ENCODE measurements around the gene IQSEC1. TPM values are rescaled to one million over a fixed set of nuclear protein-coding genes. Genes with fewer than 3 reads are reported as not detected.

The IQSEC1 gene
- total RNA-seq, 3 donors from 2014 or later = 19.8 to 42.2 (median 21.9) TPM

DNA sequence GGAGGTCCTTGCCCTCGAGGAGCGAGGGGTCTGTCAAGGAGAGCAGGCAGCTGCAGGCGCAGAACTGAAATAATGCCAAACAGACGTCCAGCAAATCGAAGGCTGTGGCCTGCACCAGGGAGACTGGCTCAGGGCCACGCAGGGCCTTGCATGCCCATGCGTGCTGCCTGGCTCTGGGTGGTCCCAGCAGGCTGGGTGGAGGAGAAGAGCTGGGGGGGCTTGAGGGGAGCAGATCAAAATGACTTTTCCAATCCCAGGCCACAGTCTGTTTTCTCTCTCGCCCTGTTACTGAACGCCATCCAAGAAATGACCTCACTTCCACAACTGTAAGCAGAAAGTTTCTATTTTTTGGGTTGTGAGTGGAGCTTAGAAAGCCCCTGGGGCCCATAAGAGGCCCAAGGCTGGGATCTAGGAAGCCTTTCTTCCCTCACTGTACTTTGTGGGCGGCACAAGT lies 134.9 kb downstream of the IQSEC1 start:
- Histone ChIP-seq H3K36me3 (ENCODE audit: low read depth) (no peaks in the 10 kb centered on the region), H3K4me3 (no peak overlapping the region), H3K4me1 (ENCODE audit: low read depth) (no peaks in the 10 kb centered on the region), H3K9me3 (no peaks in the 10 kb centered on the region)
- DNase-seq (no peak), ATAC-seq (no peak)
- intact Hi-C loops (cut with DNase I, micrococcal nuclease) = no loop called here
- TF ChIP-seq, protein P1, sequence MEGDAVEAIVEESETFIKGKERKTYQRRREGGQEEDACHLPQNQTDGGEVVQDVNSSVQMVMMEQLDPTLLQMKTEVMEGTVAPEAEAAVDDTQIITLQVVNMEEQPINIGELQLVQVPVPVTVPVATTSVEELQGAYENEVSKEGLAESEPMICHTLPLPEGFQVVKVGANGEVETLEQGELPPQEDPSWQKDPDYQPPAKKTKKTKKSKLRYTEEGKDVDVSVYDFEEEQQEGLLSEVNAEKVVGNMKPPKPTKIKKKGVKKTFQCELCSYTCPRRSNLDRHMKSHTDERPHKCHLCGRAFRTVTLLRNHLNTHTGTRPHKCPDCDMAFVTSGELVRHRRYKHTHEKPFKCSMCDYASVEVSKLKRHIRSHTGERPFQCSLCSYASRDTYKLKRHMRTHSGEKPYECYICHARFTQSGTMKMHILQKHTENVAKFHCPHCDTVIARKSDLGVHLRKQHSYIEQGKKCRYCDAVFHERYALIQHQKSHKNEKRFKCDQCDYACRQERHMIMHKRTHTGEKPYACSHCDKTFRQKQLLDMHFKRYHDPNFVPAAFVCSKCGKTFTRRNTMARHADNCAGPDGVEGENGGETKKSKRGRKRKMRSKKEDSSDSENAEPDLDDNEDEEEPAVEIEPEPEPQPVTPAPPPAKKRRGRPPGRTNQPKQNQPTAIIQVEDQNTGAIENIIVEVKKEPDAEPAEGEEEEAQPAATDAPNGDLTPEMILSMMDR (IDR thresholded peaks at IDR 0.05) = no peak

DNA sequence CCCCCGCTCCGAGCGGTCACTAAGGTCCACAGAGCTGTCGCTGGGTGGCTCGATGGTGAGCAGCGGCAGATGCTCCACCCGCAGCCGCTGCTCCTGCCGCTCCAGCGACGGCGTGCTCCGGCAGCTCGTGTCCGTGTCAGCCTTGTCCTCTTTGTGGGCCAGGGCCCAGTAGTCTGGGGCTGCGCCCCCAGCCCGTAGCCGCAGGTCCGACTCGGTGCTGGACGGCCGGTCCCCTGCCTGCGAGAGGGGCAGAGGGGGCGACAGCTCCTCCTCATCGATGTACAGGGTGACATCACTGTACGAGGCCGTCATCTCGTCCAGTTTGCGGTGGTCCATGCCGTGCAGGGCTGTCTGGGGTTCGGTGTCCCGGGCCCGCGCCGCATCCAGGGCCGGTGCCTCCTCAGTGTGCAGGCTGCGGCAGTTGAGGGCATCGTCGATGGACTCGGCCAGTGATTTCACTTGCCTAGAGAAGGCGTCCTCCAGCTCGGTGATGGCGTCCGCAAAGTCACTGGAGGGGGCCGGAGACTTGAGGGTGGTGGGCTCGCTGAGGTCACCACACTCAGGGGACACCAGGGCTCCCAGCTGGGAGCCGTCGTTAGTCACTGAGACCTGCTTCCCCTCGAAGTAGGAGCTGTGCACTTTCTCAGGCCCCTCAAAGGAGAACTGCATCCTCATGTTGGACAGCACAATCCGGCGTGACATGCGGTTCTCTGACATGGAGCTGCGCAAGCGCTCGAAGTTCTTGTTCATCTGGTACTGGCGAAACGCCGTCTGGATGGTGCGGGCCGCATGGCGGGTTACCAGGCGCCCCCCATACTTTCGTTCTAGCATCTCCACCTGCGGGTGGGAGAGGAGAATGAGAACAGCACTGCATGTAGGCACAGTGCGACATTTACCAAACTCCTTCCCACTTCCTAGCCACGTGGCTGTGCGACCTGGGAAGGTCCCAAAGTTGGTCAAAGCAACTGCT lies 137.1 kb downstream of the IQSEC1 start:
- ATAC-seq (no peak), DNase-seq (no peak)
- H3K4me3 ChIP-seq = no peak overlapping the region
- H3K36me3 ChIP-seq (ENCODE audit: low read depth) = no peaks in the 10 kb centered on the region
- TF ChIP-seq, protein P1 (IDR thresholded peaks at IDR 0.05) = no peak
- H3K9me3 ChIP-seq = no peaks in the 10 kb centered on the region
- no peaks in the 10 kb centered on the region for H3K4me1 ChIP-seq (ENCODE audit: low read depth)
- intact Hi-C loops (cut with DNase I, micrococcal nuclease) = no loop called here

DNA sequence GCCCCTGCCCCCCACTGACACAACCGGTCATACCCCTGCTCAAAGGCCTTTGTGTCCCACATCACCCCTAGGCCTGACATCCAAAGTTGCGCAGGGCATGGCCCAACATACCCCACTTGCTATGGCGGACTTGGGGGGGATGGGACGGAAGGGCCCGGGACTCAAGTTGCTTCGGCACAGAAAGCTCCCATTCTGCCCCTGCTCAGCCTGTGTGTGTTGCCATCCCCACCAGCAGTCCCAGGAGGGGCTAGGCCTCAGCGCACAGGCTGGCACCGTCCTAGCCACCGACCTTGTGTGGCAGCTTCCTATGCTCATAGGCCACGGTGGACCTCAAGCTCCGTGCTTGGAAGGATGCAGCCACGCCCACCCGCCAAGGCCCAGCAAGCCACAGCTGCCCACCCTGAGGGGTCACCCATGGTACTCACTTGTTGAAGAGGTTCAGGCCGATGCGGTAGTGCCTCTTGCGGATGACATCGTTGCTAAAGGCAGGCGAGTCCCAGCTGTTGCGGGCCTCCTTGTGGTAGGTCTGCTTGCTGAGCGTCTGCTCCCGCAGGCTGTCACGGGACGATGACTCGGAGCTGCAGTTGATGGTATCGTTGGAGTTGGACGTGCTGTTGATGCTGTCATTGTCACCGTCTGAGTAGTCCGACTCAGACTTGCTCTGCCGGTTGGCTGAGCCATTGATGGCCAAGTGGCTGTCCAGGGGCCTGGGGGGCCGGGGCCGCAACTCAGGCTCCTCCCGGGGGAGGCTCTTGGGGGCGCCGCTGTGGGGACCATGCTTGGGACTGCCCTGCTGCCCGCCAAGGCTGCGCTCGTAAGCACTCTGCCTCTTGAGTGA lies 138.0 kb downstream of the IQSEC1 start:
- no peak for ATAC-seq
- Histone ChIP-seq H3K9me3 (no peaks in the 10 kb centered on the region), H3K4me1 (ENCODE audit: low read depth) (no peaks in the 10 kb centered on the region), H3K4me3 (no peak overlapping the region), H3K36me3 (ENCODE audit: low read depth) (no peaks in the 10 kb centered on the region)
- intact Hi-C loops (cut with DNase I, micrococcal nuclease) = no loop called here
- TF ChIP-seq, protein P1 (IDR thresholded peaks at IDR 0.05) = no peak
- DNase-seq = no peak

DNA sequence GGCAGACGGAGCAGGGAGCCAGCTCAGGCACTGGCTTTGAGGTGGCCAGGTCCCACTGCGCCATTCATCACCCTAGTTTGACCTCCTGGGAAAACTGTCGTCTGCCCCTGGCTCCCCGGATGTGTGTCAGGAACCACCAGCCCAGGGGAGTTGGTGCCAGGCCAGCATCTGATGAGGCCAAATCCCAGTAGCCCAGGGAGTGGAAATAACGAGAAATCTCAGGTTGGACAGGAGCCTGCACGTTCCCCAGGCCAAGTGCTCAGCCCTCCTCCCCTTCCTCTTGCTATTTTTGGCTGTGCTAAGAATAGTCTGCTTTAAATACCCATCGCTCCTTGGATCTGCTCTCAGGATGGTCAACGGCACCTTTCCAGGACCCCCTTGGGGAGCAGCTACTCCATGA lies 138.8 kb downstream of the IQSEC1 start:
- Histone ChIP-seq H3K9me3 (no peaks in the 10 kb centered on the region), H3K4me3 (no peak overlapping the region), H3K4me1 (ENCODE audit: low read depth) (no peaks in the 10 kb centered on the region), H3K36me3 (ENCODE audit: low read depth) (no peaks in the 10 kb centered on the region)
- DNase-seq (no peak), ATAC-seq (no peak)
- TF ChIP-seq, protein P1 (IDR thresholded peaks at IDR 0.05) = no peak
- intact Hi-C loops (cut with DNase I, micrococcal nuclease) = no loop called here

DNA sequence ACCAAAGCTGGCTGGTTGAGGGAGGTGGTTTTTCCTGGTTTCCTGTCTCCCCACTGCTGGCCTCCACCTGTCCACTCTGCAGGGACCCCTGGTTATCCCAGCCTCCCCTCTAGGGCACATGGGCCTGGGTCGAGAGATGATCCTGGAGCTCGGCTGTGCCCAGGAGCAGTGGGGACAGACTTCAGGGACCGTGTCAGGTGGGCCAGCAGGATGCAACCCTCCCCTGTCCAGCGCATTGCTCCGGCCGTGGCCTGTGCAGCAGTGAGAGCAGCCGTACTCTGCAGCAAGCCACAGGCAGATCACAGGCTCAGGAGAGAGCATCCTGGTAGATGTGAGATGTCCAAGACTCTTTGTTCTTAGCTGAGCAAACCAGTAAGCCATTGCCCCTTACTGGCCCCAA lies 139.3 kb downstream of the IQSEC1 start:
- Histone ChIP-seq H3K9me3 (no peaks in the 10 kb centered on the region), H3K4me3 (no peak overlapping the region), H3K36me3 (ENCODE audit: low read depth) (no peaks in the 10 kb centered on the region), H3K4me1 (ENCODE audit: low read depth) (no peaks in the 10 kb centered on the region)
- no peak for DNase-seq
- no peak for ATAC-seq
- TF ChIP-seq, protein P1 (IDR thresholded peaks at IDR 0.05) = no peak
- intact Hi-C loops (cut with DNase I, micrococcal nuclease) = no loop called here
